D341Med (cell line): ENCODE data around the gene SERPINC1.
"Not testable (repeated sequence)": the region's sequence is repeated elsewhere in the genome, so short reads cannot be mapped to it uniquely, and the experiment has no call there.

Experiments
- DNase-seq: peaks from one replicate; pipeline ENCODE4 v3.0.0; 2012; ENCODE audit warnings: low spot score

Gene SERPINC1

DNA sequence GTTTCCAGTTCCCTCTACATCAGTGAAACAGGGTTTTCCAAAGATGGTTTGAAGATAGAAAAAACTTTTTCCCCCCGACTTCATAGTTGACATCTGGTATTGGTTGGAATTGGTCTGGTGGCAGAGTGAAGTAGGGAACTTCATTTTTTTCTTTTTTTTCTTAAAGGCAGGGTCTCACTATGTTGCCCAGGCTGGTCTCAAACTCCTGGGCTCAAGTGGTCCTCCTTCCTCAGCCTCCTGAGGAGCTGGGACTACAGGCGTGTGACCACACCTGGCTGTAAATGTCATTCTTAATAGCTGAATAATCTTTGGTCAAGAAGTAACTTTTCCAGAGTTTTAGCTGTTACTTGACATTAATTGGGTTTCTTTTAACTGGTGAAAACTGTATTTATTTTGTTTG is 27.2 kb downstream of the SERPINC1 start:
- DNase-seq, result no peak

DNA sequence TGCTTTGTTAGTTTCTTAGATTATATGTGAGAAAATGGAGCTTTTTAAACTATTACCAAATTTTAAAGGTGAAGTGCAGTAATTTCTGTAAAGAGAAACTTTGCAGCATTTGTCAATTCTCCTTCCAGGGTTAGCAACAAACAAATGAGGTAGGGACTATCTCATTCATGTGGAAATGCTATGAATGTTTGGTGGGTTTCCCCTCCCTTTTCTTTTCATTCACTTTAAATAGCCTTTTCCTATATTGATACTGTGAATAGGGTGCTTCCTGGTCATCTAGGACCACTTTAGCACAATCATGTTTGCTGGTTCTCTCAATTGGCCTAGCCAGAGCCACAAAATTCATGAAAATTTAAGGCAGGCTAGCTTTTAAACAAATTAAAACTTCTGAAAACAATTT is 28.4 kb downstream of the SERPINC1 start:
- DNase-seq, result no peak

DNA sequence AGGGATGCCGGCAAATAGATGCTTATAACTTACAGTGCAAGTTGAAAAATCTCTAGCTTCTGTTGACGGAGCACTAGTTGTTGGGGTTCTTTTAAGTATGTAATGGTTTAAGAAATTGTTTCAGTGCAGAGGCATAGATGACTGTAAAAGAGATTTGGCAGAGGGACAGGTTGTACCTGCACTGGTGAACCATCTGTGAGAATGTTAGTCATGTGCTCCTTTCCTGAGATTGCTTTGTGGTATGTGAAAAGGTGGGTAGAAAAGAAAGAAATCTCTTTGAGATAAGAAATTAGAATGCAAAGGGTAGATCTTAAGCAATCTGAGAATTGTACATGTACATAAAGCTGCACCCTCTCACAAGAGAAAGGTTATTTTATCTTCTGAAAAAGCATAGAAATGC is 29.5 kb downstream of the SERPINC1 start:
- no peak for DNase-seq

DNA sequence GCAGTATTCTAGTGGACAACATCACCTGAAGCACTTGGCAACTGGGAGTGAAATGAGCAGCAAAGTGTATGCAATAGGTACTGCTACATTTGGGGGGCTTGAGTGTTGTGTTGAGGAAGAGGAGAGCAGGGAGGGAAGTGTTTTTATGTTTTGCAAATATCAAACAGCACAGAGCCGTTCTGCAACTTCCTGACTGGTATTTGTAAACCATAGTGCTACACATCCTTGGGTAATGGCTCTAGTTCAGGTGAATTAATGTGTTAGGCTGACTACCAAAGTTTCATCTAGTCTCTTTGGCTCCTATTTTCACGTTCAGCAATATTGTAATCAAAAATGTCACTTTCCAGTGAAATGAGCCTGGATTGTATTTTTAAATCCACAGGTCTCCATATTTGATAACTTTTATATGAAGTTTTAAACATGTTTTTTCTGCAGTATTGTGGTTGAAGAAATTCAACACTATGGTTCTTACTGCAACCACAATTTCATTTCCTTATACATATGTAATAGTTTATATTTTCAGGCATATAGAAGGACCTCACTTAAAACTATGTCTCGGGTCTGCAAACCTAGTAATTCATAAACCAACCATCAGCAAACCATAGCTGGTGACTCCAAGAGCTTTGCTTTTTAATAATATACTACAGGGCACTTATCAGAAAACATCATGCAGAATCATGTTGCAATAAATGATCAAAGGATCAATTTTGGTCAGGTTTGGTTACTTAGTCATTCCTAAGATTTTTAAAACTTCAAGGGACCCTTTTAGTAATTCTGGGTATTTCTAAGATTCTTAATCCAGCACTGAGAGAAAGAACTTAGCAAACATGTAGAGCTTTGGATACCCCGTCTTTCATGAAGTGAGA is 30.1 kb downstream of the SERPINC1 start:
- DNase-seq, result no peak

DNA sequence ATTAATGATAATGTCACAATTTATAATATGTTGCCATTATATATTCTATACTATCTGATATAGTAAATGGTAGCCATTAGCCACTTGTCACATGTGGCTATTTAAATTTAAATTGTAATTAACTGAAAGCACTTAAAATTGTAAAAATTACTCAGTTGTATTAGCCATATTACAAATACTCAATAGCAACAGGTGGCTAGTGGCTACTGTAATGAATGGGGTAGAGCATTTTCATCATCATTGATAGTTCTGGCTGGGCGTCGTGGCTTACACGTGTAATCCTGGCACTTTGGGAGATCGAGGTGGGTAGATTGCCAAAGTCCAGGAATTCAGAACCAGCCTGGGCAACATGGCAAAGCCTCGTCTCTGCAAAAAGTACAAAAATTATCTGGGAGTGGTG is 32.4 kb downstream of the SERPINC1 start:
- DNase-seq, result no peak

DNA sequence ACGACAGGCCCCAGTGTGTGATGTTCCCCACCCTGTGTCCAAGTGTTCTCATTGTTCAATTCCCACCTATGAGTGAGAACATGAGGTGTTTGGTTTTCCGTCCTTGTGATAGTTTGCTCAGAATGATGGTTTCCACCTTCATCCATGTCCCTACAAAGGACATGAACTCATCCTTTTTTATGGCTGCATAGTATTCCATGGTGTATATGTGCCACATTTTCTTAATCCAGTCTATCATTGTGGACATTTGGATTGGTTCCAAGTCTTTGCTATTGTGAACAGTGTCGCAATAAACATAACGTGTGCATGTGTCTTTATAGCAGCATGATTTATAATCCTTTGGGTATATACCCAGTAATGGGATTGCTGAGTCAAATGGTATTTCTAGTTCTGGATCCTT is 36.0 kb downstream of the SERPINC1 start:
- not testable (repeated sequence) for DNase-seq

DNA sequence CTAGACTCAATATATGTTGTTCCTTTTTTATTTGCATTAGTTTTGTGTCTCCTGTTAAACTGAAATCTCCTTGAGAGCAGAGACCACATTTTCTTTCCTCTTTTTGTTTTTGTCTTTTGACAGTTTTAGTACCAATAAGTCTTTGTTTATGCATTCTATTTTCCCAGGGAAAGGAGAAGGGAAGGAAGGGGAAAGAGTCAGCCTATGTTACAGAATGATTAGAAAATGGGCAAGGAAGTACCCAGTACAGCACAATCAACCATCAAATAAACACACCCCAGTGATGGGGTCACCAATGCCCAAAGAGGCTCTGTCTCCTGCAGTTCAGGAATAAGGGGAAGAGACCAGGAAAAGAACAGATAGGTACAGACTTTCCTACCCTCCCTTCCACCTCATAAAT is 38.9 kb downstream of the SERPINC1 start:
- DNase-seq, result no peak

DNA sequence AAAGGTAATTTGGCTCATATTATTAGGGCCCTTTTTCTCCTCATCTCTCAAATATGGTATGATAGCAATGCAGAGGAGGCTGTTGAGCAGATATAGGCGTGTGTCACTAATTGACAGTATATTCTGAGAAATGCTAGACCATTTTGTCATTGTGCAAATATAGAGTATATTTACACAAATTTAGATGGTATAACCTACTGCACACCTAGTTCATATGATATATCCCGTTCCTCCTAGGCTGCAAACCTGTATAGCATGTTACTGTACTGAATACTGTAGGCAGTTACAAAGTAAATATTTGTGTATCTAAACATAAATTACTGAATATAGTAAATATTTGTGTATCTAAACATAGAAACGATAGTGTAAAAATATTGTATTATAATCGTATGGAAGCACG is 40.4 kb downstream of the SERPINC1 start:
- no peak for DNase-seq

DNA sequence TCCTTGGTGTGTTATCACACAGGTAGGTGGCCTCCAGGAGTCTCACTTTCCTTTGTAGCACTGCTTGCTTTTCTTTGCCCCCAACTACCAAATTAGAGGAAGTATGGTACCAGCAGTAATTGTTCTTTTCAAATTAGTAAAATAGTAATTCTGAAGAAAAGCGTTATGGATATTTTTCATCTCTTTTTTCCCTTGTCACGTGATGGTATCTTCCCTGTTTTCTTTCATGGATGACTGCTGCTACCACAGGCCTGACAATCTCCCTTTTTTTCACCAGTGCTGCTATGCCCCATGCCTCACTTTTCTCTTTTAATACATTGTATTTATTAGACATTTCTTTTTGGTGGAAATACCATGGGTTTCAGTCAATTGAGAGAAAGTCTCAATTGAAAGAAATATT is 45.6 kb downstream of the SERPINC1 start:
- no peak for DNase-seq

GRCh38 chr1:173871091-173871490 is 46.0 kb downstream of the SERPINC1 start:
- no peak for DNase-seq

- no peak for DNase-seq
Observed at GRCh38 chr1:173870252-173871075, 46.7 kb downstream of the SERPINC1 start.

DNA sequence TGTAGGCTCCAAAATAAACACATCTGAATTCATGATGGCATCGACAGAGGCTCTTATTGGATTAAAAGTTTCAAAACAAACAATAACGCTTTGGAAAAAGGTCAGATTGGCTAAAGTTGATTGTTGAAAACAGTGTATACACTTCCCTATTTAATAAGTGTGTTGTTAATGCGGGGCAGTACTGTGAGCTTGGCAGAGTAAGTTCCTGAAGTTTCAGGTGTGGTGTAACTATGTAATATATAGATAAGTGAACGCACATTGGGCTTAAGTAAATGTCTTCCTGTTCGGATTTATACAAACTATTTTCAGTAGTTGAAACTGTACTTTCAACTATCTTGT is 48.1 kb downstream of the SERPINC1 start:
- no peak for DNase-seq

- peak; percentile 96 for DNase-seq
Observed at GRCh38 chr1:173868266-173869020, 48.7 kb downstream of the SERPINC1 start, which contains the start of gene ZBTB37. TSS of gene ZBTB37 (plus strand) at chr1:173868380. CDS start at chr1:173870226, 1,846 bp downstream.

- DNase-seq, result peak; percentile 96
Observed at GRCh38 chr1:173867753-173868265, 49.3 kb downstream of the SERPINC1 start, which contains the start of gene GAS5. TSS of gene GAS5 (minus strand) at chr1:173867989.

- DNase-seq, result no peak
Observed at GRCh38 chr1:173867141-173867752, 49.9 kb downstream of the SERPINC1 start.

GRCh38 chr1:173866413-173867115 is 50.6 kb downstream of the SERPINC1 start:
- DNase-seq, result no peak

- no peak for DNase-seq
Observed at GRCh38 chr1:173865468-173866164, 51.5 kb downstream of the SERPINC1 start.

GRCh38 chr1:173864179-173864867 is 52.8 kb downstream of the SERPINC1 start:
- DNase-seq, result no peak

DNA sequence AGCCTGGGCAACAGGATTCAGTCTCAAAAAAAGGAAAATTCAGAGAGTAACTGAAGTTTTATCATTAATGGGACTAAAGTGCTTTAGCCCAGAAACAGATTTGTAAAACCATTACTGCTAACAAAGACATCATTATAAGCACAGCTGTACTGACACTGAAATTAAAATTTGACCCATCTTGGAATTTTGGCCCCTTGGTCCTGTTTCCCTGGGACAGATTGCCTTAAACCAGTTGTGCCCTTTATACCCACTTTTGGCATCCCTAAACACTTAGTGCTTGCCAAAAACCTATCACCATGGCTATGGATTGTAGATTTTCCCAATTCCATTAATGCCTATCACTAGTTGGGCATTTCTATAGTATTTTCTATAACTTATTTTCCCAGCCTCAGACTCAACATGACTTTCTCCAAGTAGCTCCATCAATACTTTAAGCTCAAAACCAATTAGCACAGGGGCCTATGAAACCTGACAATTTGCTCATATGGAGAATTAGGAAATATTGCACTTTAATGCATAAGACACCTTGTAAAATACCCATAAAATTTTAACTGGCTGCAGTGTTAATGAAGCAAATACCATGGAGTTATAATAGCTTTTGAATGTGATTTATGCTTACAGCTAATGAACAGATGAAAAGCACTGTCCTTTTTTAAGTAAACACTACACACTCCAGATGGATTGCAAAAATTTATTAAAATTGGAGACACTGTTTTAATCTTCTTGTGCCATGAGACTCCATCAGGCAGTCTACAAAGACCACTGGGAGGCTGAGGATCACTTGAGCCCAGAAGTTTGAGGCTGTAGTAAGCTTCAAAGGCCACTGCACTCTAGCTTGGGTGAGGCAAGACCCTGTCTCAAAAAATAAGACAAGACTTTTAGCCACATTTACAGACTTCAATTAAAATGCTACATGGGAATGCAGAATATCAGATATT is 53.6 kb downstream of the SERPINC1 start:
- no peak for DNase-seq
